WI38 (cell line): ENCODE measurements around the gene RNF214.

Source experiments
- H3K4me3 ChIP-seq: 2 replicates; pipeline ENCODE4 v1.5.1; 2011; ENCODE audit warnings: low read depth, mild to moderate bottlenecking, control low read depth, low read length
- CTCF ChIP-seq: IDR thresholded peaks from 2 replicates; pipeline ENCODE4 v1.5.1; 2012; ENCODE audit warnings: low read depth, mild to moderate bottlenecking, control low read depth, low read length

RNF214 gene

GRCh38 chr11:117225553-117226170 lies 6.8 kb upstream of the RNF214 start:
- TF ChIP-seq CTCF = no peak

DNA sequence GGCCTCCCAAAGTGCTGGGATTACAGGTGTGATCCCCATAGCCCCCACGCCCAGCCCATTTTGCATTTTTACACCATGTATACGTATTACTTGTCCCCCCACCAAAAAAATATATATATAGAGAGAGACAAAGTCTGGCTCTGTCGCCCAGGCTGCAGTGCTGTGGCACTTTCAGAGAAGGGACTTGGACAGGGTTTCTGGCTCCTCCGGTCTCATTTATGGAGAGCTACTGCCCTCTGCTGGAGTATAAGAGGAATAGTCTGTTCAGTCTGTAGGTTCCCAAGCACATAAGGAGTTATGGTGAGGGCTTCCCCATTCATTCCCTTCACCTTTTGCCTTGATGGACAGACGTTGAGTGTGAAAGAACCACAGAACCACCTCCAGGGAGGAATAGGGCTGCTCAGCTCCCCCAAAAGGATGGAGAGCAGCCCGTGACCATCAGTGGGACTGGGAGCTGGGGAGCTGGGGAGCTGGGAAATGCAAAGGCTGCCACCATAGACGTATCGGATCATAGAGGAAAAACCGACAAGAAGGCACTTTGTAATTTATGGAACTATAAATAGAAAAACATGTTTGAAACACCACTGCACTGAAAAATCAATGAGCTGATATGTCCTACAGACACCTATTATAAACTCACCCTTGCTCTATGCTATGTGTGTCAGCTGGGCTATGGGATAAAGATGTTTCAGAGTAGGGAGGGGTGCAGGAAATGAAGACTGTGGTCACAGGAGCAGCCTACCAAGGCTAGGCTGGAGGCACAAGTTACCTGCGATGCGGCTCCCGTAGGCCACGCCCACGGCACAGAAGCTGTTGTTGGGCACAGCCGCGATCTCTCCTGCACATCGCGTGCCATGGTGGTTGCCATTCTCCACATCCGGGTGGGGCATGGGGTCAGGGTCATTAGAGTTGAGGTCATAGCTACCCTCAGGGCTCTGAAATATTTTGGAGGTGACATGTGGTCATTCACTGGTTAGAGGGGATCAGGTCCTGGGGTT lies 5.8 kb upstream of the RNF214 start:
- TF ChIP-seq CTCF = peak; percentile 64
- no peak overlapping the region for H3K4me3 ChIP-seq

More at GRCh38 chr11:117225553-117226170, 6.8 kb upstream of the RNF214 start:
- H3K4me3 ChIP-seq = no peak overlapping the region

- H3K4me3 ChIP-seq = no peak overlapping the region
- TF ChIP-seq CTCF = no peak
These were observed 4.4 kb upstream of the RNF214 start for GRCh38 chr11:117228091-117228490.

DNA sequence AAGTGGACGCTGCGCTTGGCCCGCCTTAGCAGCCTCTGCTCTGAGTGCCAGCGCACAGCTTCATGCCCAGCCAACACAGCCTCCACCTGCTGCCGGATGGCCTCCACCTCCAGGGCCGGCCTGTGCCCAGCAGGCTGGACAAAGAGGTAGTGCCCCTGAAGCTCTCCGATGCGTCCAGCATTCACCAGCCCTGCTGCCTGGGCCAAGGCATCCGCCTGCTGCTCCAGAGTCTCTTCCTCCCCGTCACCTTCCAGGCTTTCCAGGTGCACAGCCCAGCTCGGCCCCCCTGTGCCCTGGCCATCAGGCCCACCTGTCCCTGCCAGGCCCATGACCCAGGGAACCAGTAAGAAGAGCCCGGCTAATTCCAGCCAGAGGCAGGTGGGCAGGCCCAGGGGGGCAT lies 3.1 kb upstream of the RNF214 start:
- no peak overlapping the region for H3K4me3 ChIP-seq
- no peak for TF ChIP-seq CTCF

DNA sequence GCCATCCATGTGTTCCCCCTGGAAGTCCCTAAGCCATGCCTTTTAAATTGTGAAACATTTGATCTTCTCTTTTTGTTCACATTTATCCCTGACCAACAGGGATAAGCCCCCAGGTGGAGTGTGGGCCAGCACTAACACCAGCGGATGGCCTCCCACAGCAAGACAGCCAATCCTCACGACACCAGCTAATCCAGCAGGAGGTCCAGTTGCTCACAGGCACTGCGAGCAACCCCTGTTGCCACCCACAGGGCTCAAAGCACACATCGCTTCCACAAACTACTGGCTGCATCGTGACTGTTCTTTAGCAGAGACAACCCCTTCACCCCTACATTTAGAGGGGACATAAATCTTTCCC lies 2.6 kb upstream of the RNF214 start:
- no peak for TF ChIP-seq CTCF
- H3K4me3 ChIP-seq = no peak overlapping the region

- H3K4me3 ChIP-seq = peak overlapping the region; percentile 98
- no peak for TF ChIP-seq CTCF
These were observed 2.0 kb upstream of the RNF214 start for GRCh38 chr11:117230286-117230961.
